Activated CD4-positive, alpha-beta memory T cell treated with anti-CD3 and anti-CD28 coated beads, Interleukin-2, amount 10 ng/mL, durations not matched to agents 7 days and 5 days (primary cell): ENCODE measurements around the gene FSHR. TPM values are rescaled to one million over a fixed set of nuclear protein-coding genes. Genes with fewer than 3 reads are reported as not detected.

Source experiments
- CTCF ChIA-PET: fragments of 350-600 bp; sonication (Branson Sonifier 250); formaldehyde crosslinking; loops from one replicate; lab custom pipeline; 2021; ENCODE audit warnings: antibody characterized with exemption, inconsistent platforms; lab: Charles Lee
- POLR2A ChIA-PET: fragments of 350-600 bp; sonication (Branson Sonifier 250); formaldehyde crosslinking; loops from one replicate; lab custom pipeline; 2021; ENCODE audit warnings: antibody characterized with exemption; lab: Charles Lee
- DNase-seq: peaks from one replicate; pipeline ENCODE4 v3.0.0-alpha.2; 2020
- H3K27ac Mint-ChIP-seq: one replicate; pipeline ENCODE4 v1.8.0; 2021; ENCODE audit warnings: mild to moderate bottlenecking, mixed read lengths
- H3K27me3 Mint-ChIP-seq: one replicate; pipeline ENCODE4 v1.8.0; 2021; ENCODE audit warnings: mixed read lengths
- H3K36me3 Mint-ChIP-seq: one replicate; pipeline ENCODE4 v1.8.0; 2021; ENCODE audit warnings: low read depth, mixed read lengths
- H3K4me1 Mint-ChIP-seq: one replicate; pipeline ENCODE4 v1.8.0; 2021; ENCODE audit warnings: mixed read lengths
- H3K4me3 Mint-ChIP-seq: one replicate; pipeline ENCODE4 v1.8.0; 2021; ENCODE audit warnings: mild to moderate bottlenecking, mixed read lengths
- H3K9me3 Mint-ChIP-seq: one replicate; pipeline ENCODE4 v1.8.0; 2021; ENCODE audit warnings: mixed read lengths
- total RNA-seq, 2 experiments: library from RNA; stranded (reverse); gene quantifications; one replicate each; pipeline ENCODE4 v1.2.3, GENCODE V29; 2021

FSHR gene
- total RNA-seq, 2 experiments from 2014 or later: not detected

- no peak for DNase-seq
- Mint-ChIP-seq H3K27me3 (no peaks in the 10 kb centered on the region), H3K27ac (no peak overlapping the region), H3K9me3 (no peaks in the 10 kb centered on the region), H3K4me3 (no peak overlapping the region), H3K4me1 (no peaks in the 10 kb centered on the region), H3K36me3 (no peaks in the 10 kb centered on the region)
- POLR2A ChIA-PET: no interaction called here
- CTCF ChIA-PET: no interaction called here
Measured at GRCh38 chr2:49041061-49041460, 113.3 kb downstream of the FSHR start.

GRCh38 chr2:49037197-49037596 is 117.1 kb downstream of the FSHR start:
- Mint-ChIP-seq H3K4me1 (no peaks in the 10 kb centered on the region), H3K27ac (no peak overlapping the region), H3K27me3 (no peaks in the 10 kb centered on the region), H3K36me3 (no peaks in the 10 kb centered on the region), H3K9me3 (no peaks in the 10 kb centered on the region), H3K4me3 (no peak overlapping the region)
- ChIA-PET POLR2A (no interaction called here), CTCF (no interaction called here)
- DNase-seq: no peak

- Mint-ChIP-seq H3K27ac (no peak overlapping the region), H3K9me3 (no peaks in the 10 kb centered on the region), H3K36me3 (no peaks in the 10 kb centered on the region), H3K4me3 (no peak overlapping the region), H3K4me1 (no peaks in the 10 kb centered on the region), H3K27me3 (no peaks in the 10 kb centered on the region)
- ChIA-PET CTCF (no interaction called here), POLR2A (no interaction called here)
- no peak for DNase-seq
Measured at GRCh38 chr2:49035481-49035880, 118.8 kb downstream of the FSHR start.

GRCh38 chr2:49033394-49034185 is 120.7 kb downstream of the FSHR start:
- no peak overlapping the region for H3K4me3 Mint-ChIP-seq
- H3K9me3 Mint-ChIP-seq: no peaks in the 10 kb centered on the region
- no peaks in the 10 kb centered on the region for H3K27me3 Mint-ChIP-seq
- no peaks in the 10 kb centered on the region for H3K36me3 Mint-ChIP-seq
- ChIA-PET CTCF (no interaction called here), POLR2A (no interaction called here)
- H3K4me1 Mint-ChIP-seq: no peaks in the 10 kb centered on the region
- DNase-seq: no peak
- no peak overlapping the region for H3K27ac Mint-ChIP-seq

GRCh38 chr2:49032936-49033335 is 121.4 kb downstream of the FSHR start:
- Mint-ChIP-seq H3K9me3 (no peaks in the 10 kb centered on the region), H3K4me1 (no peaks in the 10 kb centered on the region), H3K36me3 (no peaks in the 10 kb centered on the region), H3K27me3 (no peaks in the 10 kb centered on the region), H3K4me3 (no peak overlapping the region), H3K27ac (no peak overlapping the region)
- POLR2A ChIA-PET: no interaction called here
- CTCF ChIA-PET: no interaction called here
- no peak for DNase-seq

GRCh38 chr2:49032126-49032525 is 122.2 kb downstream of the FSHR start:
- H3K4me1 Mint-ChIP-seq: no peaks in the 10 kb centered on the region
- no peak for DNase-seq
- POLR2A ChIA-PET: no interaction called here
- CTCF ChIA-PET: no interaction called here
- H3K27me3 Mint-ChIP-seq: no peaks in the 10 kb centered on the region
- H3K4me3 Mint-ChIP-seq: no peak overlapping the region
- H3K27ac Mint-ChIP-seq: no peak overlapping the region
- no peaks in the 10 kb centered on the region for H3K9me3 Mint-ChIP-seq
- H3K36me3 Mint-ChIP-seq: no peaks in the 10 kb centered on the region

- no peaks in the 10 kb centered on the region for H3K27me3 Mint-ChIP-seq
- no peak for DNase-seq
- no peaks in the 10 kb centered on the region for H3K4me1 Mint-ChIP-seq
- CTCF ChIA-PET: no interaction called here
- no peaks in the 10 kb centered on the region for H3K36me3 Mint-ChIP-seq
- no peak overlapping the region for H3K27ac Mint-ChIP-seq
- POLR2A ChIA-PET: no interaction called here
- H3K4me3 Mint-ChIP-seq: no peak overlapping the region
- no peaks in the 10 kb centered on the region for H3K9me3 Mint-ChIP-seq
Measured at GRCh38 chr2:49029406-49029805, 124.9 kb downstream of the FSHR start.

- H3K4me3 Mint-ChIP-seq: no peak overlapping the region
- CTCF ChIA-PET: no interaction called here
Measured at GRCh38 chr2:49028101-49028500, 126.2 kb downstream of the FSHR start.

GRCh38 chr2:49026706-49027105 is 127.6 kb downstream of the FSHR start:
- no peak for DNase-seq
- Mint-ChIP-seq H3K4me3 (no peak overlapping the region), H3K27ac (no peak overlapping the region), H3K9me3 (no peaks in the 10 kb centered on the region), H3K36me3 (no peaks in the 10 kb centered on the region), H3K4me1 (no peaks in the 10 kb centered on the region), H3K27me3 (no peaks in the 10 kb centered on the region)
- CTCF ChIA-PET: no interaction called here
- POLR2A ChIA-PET: no interaction called here

More at GRCh38 chr2:49028101-49028500, 126.2 kb downstream of the FSHR start:
- Mint-ChIP-seq H3K9me3 (no peaks in the 10 kb centered on the region), H3K27ac (no peak overlapping the region), H3K36me3 (no peaks in the 10 kb centered on the region), H3K27me3 (no peaks in the 10 kb centered on the region), H3K4me1 (no peaks in the 10 kb centered on the region)
- POLR2A ChIA-PET: no interaction called here
- DNase-seq: no peak

- ChIA-PET POLR2A (no interaction called here), CTCF (no interaction called here)
- no peaks in the 10 kb centered on the region for H3K36me3 Mint-ChIP-seq
- no peaks in the 10 kb centered on the region for H3K4me1 Mint-ChIP-seq
- H3K27ac Mint-ChIP-seq: no peak overlapping the region
- H3K4me3 Mint-ChIP-seq: no peak overlapping the region
- H3K9me3 Mint-ChIP-seq: no peaks in the 10 kb centered on the region
- H3K27me3 Mint-ChIP-seq: no peaks in the 10 kb centered on the region
- DNase-seq: no peak
Measured at GRCh38 chr2:49021271-49021670, 133.0 kb downstream of the FSHR start.

GRCh38 chr2:49005261-49005660 is 149.1 kb downstream of the FSHR start:
- Mint-ChIP-seq H3K4me3 (no peak overlapping the region), H3K9me3 (no peaks in the 10 kb centered on the region), H3K27ac (no peak overlapping the region), H3K27me3 (no peaks in the 10 kb centered on the region), H3K36me3 (no peaks in the 10 kb centered on the region), H3K4me1 (no peaks in the 10 kb centered on the region)
- ChIA-PET POLR2A (no interaction called here), CTCF (no interaction called here)
- no peak for DNase-seq

- Mint-ChIP-seq H3K9me3 (no peaks in the 10 kb centered on the region), H3K4me1 (no peaks in the 10 kb centered on the region), H3K27me3 (no peaks in the 10 kb centered on the region), H3K4me3 (no peak overlapping the region), H3K27ac (no peak overlapping the region), H3K36me3 (no peaks in the 10 kb centered on the region)
- CTCF ChIA-PET: no interaction called here
- POLR2A ChIA-PET: no interaction called here
- no peak for DNase-seq
Measured at GRCh38 chr2:49004036-49004626, 150.2 kb downstream of the FSHR start.

- ChIA-PET CTCF (no interaction called here), POLR2A (no interaction called here)
- H3K27me3 Mint-ChIP-seq: no peaks in the 10 kb centered on the region
- no peak overlapping the region for H3K27ac Mint-ChIP-seq
- H3K4me1 Mint-ChIP-seq: no peaks in the 10 kb centered on the region
- H3K36me3 Mint-ChIP-seq: no peaks in the 10 kb centered on the region
- H3K4me3 Mint-ChIP-seq: no peak overlapping the region
- no peaks in the 10 kb centered on the region for H3K9me3 Mint-ChIP-seq
- DNase-seq: no peak
Measured at GRCh38 chr2:49003201-49003600, 151.1 kb downstream of the FSHR start.

GRCh38 chr2:49002750-49003149 is 151.6 kb downstream of the FSHR start:
- ChIA-PET CTCF (no interaction called here), POLR2A (no interaction called here)
- H3K4me1 Mint-ChIP-seq: no peaks in the 10 kb centered on the region
- no peak overlapping the region for H3K4me3 Mint-ChIP-seq
- DNase-seq: no peak
- no peak overlapping the region for H3K27ac Mint-ChIP-seq
- no peaks in the 10 kb centered on the region for H3K9me3 Mint-ChIP-seq
- H3K27me3 Mint-ChIP-seq: no peaks in the 10 kb centered on the region
- H3K36me3 Mint-ChIP-seq: no peaks in the 10 kb centered on the region
